ENCODE results near the gene TMEM217.

Gene TMEM217

DNA sequence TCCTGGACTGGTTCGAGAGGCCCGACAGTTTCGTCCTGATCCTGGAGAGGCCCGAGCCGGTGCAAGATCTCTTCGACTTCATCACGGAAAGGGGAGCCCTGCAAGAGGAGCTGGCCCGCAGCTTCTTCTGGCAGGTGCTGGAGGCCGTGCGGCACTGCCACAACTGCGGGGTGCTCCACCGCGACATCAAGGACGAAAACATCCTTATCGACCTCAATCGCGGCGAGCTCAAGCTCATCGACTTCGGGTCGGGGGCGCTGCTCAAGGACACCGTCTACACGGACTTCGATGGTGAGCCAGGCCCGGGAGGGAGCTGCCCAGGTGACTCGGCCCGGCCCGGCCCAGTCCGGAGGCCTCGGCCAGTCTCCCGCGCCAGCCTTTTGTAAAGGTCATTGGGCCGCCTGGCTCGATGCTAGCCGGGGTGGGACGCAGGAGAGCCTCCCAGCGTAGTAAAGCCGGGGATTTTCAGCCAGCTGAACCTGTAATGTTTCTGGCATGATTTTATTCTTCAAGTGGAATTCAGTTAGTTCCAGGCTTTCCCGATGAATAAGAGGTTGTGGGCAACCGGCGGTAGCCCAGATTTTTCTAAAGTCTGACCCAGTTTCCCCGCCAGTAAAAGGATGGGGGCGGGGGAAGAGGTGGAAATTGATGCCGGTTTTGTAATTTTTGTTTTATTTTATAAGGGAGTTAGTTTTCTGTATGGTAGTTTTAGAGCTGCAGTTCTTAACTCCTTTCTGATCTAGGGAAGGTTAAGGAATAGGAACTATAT is 86.6 kb downstream of the TMEM217 start:
- H3K9ac ChIP-seq (ENCODE audit: low read depth, low read length) = peak overlapping the region; percentile 82
- H3K4me1 ChIP-seq (ENCODE audit: insufficient read depth, low read length) = peaks cover 22% of the 10 kb centered on the region
- no peaks in the 10 kb centered on the region for H3K9me3 ChIP-seq (ENCODE audit: control insufficient read depth, insufficient read depth, low read length)
- peaks cover 38% of the 10 kb centered on the region for H3K36me3 ChIP-seq (ENCODE audit: insufficient read depth, low read length)

- Histone ChIP-seq H3K4me1 (ENCODE audit: insufficient read depth, low read length) (peaks cover 22% of the 10 kb centered on the region), H3K36me3 (ENCODE audit: insufficient read depth, low read length) (peaks cover 38% of the 10 kb centered on the region), H3K9ac (ENCODE audit: low read depth, low read length) (peak overlapping the region; percentile 82), H3K9me3 (ENCODE audit: control insufficient read depth, insufficient read depth, low read length) (no peaks in the 10 kb centered on the region; the same call in 1 of the 2 replicates)
Measured at GRCh38 chr6:37170273-37171200, 87.4 kb downstream of the TMEM217 start.

- H3K9ac ChIP-seq (ENCODE audit: low read depth, low read length) = peak within 1 kb of the TSS; percentile 82
- H3K9me3 ChIP-seq (ENCODE audit: control insufficient read depth, insufficient read depth, low read length) = no peaks in the 10 kb centered on the region; the same call in 1 of the 2 replicates
- H3K4me1 ChIP-seq (ENCODE audit: insufficient read depth, low read length) = peaks cover 22% of the 10 kb centered on the region
- peaks cover 32% of the 10 kb centered on the region for H3K36me3 ChIP-seq (ENCODE audit: insufficient read depth, low read length)
Measured at GRCh38 chr6:37169496-37170272, 88.3 kb downstream of the TMEM217 start, which contains the start of gene PIM1. Gene PIM1 (plus strand): TSS chr6:37170152. CDS start chr6:37170576, 424 bp downstream.

GRCh38 chr6:37168811-37169495 is 89.0 kb downstream of the TMEM217 start:
- Histone ChIP-seq H3K9me3 (ENCODE audit: control insufficient read depth, insufficient read depth, low read length) (no peaks in the 10 kb centered on the region; the same call in 1 of the 2 replicates), H3K9ac (ENCODE audit: low read depth, low read length) (peak overlapping the region; percentile 49), H3K36me3 (ENCODE audit: insufficient read depth, low read length) (peaks cover 25% of the 10 kb centered on the region), H3K4me1 (ENCODE audit: insufficient read depth, low read length) (peaks cover 20% of the 10 kb centered on the region)

- Histone ChIP-seq H3K4me1 (ENCODE audit: insufficient read depth, low read length) (peaks cover 17% of the 10 kb centered on the region), H3K9me3 (ENCODE audit: control insufficient read depth, insufficient read depth, low read length) (no peaks in the 10 kb centered on the region; the same call in 1 of the 2 replicates), H3K9ac (ENCODE audit: low read depth, low read length) (peak overlapping the region; percentile 49), H3K36me3 (ENCODE audit: insufficient read depth, low read length) (peaks cover 18% of the 10 kb centered on the region)
Measured at GRCh38 chr6:37168163-37168758, 89.7 kb downstream of the TMEM217 start.

DNA sequence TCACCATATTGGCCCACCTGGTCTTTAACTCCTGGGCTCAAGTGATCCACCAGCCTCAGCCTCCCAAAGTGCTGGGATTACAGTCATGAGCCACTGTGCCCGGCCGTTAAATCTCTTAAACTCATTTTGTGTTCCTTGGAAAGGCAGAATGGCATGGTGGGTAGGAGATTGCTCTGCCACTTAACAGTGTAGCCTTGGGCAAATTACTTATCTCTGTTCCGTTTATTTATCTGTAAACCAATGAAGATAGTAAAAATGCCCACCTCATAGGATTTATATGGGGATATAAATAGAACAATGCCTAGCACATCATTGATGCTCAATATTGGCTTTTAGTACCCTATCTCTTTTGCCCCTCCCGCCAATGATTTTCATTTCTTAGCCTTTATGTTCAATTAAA is 95.2 kb downstream of the TMEM217 start:
- H3K9me3 ChIP-seq (ENCODE audit: control insufficient read depth, insufficient read depth, low read length) = no peaks in the 10 kb centered on the region; the same call in 1 of the 2 replicates
- H3K9ac ChIP-seq (ENCODE audit: low read depth, low read length) = no peak overlapping the region
- no peaks in the 10 kb centered on the region for H3K36me3 ChIP-seq (ENCODE audit: insufficient read depth, low read length)
- 0 out of 2 replicates have a peak, but pooled peaks cover 3% of the 10 kb centered on the region for H3K4me1 ChIP-seq (ENCODE audit: insufficient read depth, low read length)
